ENCODE data around the gene FAM9C. TPM values are rescaled to one million over a fixed set of nuclear protein-coding genes. Genes with fewer than 3 reads are reported as not detected.

Gene FAM9C
- polyA plus RNA-seq, 1 experiment: 0.04 TPM

- CTCF ChIA-PET: no interaction called here
- POLR2A ChIA-PET: no interaction called here
- no peak overlapping the region for H3K27ac ChIP-seq (ENCODE audit: low read depth, low read length)
Observed at GRCh38 chrX:12987900-12988594, 56.4 kb downstream of the FAM9C start.

GRCh38 chrX:12987340-12987739 lies 57.1 kb downstream of the FAM9C start:
- POLR2A ChIA-PET: interaction anchor here (0.5 kb wide), 1 partner anchor 11 kb away, joined by 3 read pairs; no protein-coding TSS in a partner anchor
- no peak overlapping the region for H3K4me3 ChIP-seq (ENCODE audit: low read depth, low read length)
- DNase-seq (ENCODE audit: low read depth, low spot score): no peak
- no peak overlapping the region for H3K27ac ChIP-seq (ENCODE audit: low read depth, low read length)
- H3K27me3 ChIP-seq (ENCODE audit: control insufficient read depth, insufficient read depth, low read length): no peaks in the 10 kb centered on the region
- H3K9me3 ChIP-seq (ENCODE audit: control insufficient read depth, insufficient read depth, low read length): no peaks in the 10 kb centered on the region
- TF ChIP-seq CTCF (IDR thresholded peaks at IDR 0.05; ENCODE audit: low read depth, low read length): no peak
- CTCF ChIA-PET: no interaction called here

More at GRCh38 chrX:12987900-12988594, 56.4 kb downstream of the FAM9C start:
- DNase-seq (ENCODE audit: low read depth, low spot score): no peak
- H3K27me3 ChIP-seq (ENCODE audit: control insufficient read depth, insufficient read depth, low read length): no peaks in the 10 kb centered on the region
- no peak for TF ChIP-seq CTCF (IDR thresholded peaks at IDR 0.05; ENCODE audit: low read depth, low read length)
- no peaks in the 10 kb centered on the region for H3K9me3 ChIP-seq (ENCODE audit: control insufficient read depth, insufficient read depth, low read length)
- H3K4me3 ChIP-seq (ENCODE audit: low read depth, low read length): no peak overlapping the region

- no peak for DNase-seq (ENCODE audit: low read depth, low spot score)
- H3K9me3 ChIP-seq (ENCODE audit: control insufficient read depth, insufficient read depth, low read length): no peaks in the 10 kb centered on the region
- POLR2A ChIA-PET: interaction anchor here (0.5 kb wide), 1 partner anchor 10 kb away, joined by 3 read pairs; no protein-coding TSS in a partner anchor
Observed at GRCh38 chrX:12986886-12987285, 57.5 kb downstream of the FAM9C start.

GRCh38 chrX:12986164-12986779 lies 58.1 kb downstream of the FAM9C start:
- DNase-seq (ENCODE audit: low read depth, low spot score): no peak
- TF ChIP-seq CTCF (IDR thresholded peaks at IDR 0.05; ENCODE audit: low read depth, low read length): no peak
- ChIA-PET CTCF (interaction anchor here (0.7 kb wide), 1 partner anchor 39 kb away, joined by 3 read pairs; no protein-coding TSS in a partner anchor), POLR2A (interaction anchor here (0.7 kb wide), 2 partner anchors 13 to 735 kb away, joined by 3 read pairs; no protein-coding TSS in a partner anchor)
- no peaks in the 10 kb centered on the region for H3K9me3 ChIP-seq (ENCODE audit: control insufficient read depth, insufficient read depth, low read length)
- H3K27me3 ChIP-seq (ENCODE audit: control insufficient read depth, insufficient read depth, low read length): no peaks in the 10 kb centered on the region
- H3K27ac ChIP-seq (ENCODE audit: low read depth, low read length): no peak overlapping the region
- no peak overlapping the region for H3K4me3 ChIP-seq (ENCODE audit: low read depth, low read length)

More at GRCh38 chrX:12986886-12987285, 57.5 kb downstream of the FAM9C start:
- no peaks in the 10 kb centered on the region for H3K27me3 ChIP-seq (ENCODE audit: control insufficient read depth, insufficient read depth, low read length)
- no peak overlapping the region for H3K4me3 ChIP-seq (ENCODE audit: low read depth, low read length)
- no peak for TF ChIP-seq CTCF (IDR thresholded peaks at IDR 0.05; ENCODE audit: low read depth, low read length)
- CTCF ChIA-PET: interaction anchor here (0.7 kb wide), 1 partner anchor 40 kb away, joined by 3 read pairs; no protein-coding TSS in a partner anchor
- H3K27ac ChIP-seq (ENCODE audit: low read depth, low read length): no peak overlapping the region

Other genes starting within 250 kb of the FAM9C start
- not detected in 2 replicates for gene TLR7, start 177.5 kb downstream of the FAM9C start, polyA plus RNA-seq (2011; rRNA removed)
- not detected in 2 replicates for gene TLR8, start 138.0 kb downstream of the FAM9C start, polyA plus RNA-seq (2011; rRNA removed)
- gene TMSB4X, start 69.5 kb downstream of the FAM9C start, polyA plus RNA-seq (2011; rRNA removed): 6,551 and 6,856 TPM in 2 replicates